Measurements from ENCODE around the gene N4BP3.

The N4BP3 gene

DNA sequence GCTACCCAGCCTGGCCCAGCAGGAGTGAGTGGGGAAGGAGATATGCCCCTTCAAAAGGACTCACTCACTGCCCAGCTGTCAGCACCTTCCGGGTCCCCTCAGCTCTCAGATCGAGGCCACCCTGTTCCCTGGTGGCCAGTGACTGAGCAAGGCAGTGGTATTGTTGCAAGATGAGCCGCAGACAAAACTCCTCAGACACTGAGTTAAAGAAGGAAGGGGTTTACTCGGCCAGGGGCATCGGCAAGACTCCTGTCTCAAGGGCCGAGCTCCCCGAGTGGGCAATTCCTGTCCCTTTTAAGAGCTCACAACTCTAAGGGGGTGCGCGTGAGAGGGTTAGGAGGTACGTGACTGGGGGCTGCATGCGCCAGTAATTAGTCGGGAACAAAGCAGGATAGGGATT, 9.7 kb upstream of the N4BP3 start:
- DNase-seq = no peak

DNA sequence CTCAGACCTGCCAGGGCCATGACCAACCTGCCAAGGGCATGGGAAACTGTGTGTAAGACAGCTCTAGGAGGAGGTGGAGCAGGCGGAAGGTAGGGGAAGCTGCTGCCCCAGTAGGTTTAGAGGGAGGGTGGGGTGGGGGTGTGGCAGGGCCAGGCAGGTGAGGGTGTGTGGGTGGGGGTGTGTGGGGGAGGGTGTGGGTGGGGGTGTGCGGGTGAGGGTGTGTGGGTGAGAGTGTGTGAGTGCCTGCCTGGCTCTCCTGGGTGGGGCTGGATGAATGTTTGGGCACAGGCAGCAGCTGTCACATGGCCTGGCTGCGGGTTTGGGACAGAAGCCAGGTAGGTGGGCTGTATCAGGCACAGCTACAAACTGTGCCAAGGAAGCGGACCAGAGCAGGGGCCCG, 8.8 kb upstream of the N4BP3 start:
- DNase-seq = no peak

DNA sequence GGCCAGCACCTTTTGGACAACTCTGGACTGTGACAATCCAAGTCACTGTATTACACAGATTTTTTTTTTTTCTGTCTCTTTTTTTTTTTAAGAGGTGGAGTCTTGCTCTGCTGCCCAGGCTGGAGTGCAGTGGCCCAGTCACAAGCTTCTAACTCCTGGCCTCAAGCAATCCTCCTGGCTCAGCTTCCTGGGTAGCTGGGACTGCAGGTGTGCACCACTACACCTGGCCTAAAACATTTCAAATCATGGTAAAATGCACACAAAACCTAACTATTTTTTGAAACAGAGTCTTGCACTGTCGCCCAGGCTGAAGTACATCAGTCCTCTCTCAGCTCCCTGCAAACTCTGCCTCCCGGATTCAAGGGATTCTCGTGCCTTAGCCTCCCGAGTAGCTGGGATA, 7.2 kb upstream of the N4BP3 start:
- DNase-seq = no peak

DNA sequence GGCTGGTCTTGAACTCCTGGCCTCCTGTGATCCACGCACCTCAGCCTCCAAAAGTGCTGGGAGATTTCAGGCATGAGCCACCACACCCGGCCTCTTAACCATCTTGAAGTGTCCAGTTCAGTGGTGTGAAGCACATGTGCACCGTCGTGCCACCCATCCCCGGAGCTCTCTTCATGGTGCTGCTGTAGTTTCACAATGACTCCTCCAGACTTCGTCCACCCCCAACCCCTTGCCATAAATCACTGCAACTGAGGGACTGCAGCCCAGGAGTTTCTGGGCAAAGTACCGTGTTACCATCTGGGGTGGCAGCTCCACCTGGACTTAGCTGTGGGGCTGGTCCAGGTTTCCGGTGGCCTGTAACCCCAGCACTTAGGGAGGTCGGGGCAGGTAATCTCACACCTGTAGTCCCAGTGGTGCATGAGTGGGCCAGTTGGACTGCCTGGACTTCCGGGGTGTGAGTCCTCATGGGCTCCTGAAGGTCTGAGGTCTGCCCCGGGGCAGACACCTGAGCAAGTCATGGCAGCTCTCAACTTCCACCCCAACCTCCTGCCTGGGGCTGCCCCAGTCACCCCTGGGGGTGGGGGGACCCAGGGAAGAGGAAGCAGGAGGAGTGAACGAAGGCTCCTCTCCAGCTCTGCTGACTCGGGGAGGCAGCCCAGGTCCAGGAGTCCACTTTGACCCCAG, 6.6 kb upstream of the N4BP3 start:
- no peak for DNase-seq

DNA sequence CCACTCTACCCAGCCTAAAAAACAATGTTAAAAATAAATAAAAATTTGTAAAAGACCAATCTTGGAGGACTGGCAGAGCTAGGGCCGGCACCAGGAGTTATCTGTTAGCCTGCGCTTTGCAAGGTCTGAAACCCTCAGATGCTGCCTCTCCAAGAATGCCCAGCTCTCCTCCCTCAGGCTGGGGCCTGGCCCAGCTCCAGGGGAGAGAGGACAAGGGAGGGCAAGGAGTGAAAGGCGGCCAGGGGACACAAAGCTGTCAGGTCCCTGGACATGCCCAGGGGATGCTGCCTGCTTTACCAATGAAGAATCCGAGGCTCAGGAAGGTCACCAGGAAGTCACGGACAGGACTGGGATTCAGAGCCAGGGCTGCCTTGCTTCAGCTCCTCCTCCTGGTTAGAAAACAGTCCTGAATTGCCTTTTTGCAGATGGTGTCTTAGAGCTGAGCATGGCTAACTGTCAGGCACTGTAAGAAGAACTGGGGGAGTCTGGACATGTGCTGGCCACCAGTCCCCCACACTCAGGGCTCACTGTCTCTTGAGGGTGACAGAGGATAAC, 5.5 kb upstream of the N4BP3 start:
- no peak for DNase-seq

DNA sequence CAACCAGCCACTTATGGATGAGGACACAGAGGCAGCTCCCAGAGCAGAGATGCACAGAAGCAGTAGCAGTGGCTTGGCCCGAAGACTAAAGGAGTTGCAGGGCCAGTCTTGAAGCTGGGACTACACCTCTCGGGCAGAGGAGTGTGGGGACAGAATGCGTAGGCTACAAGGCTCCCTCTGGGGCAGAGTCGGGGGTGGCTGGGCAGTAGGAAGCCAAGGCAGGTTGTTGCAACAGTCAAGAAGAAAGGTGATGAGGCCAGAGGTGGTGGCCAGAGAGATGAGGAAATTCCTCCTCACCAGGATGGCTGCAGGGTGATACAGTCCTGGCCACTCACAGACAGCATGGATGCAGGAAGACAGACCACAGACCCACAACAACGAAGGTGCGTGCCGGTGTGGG, 4.9 kb upstream of the N4BP3 start:
- no peak for DNase-seq

DNA sequence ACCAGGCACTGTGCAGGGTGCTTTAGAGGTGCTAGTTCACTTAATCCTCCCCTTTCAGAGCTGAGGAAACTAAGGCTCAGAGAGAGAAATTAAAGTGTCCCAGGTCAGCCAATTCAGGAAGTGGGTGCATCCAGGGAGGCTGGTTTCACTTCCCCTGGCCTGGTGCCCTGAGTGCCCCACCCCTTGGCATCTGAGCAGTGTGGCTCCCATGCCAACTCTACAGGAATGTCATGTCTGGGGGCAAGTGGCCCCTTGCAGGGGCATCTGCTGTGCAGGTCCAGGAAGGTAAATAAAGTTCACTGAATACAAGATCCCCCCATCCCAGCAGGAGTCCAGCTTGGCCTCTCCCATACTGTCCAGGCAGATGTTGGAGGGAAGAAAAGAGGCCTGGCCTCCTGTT, 4.4 kb upstream of the N4BP3 start:
- no peak for DNase-seq

DNA sequence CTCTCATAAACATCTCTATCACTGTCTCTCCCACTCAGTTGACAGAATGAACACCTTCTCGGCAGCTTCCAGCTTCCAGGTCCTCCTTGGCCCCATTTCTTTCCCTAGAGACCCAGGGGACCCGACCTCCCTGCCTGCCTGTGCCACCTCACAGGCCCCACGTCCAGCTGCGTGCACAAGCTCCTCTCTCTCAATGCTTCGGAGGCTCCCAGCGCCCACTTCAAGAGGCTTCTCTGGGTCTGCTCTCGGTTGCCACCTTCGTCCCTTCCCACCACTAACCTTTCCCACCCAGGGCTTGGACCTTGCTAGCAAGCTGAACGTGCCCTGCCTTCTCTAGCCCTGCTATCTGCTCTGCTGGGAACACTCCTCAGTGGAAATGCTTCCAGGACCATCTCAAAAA, 2.8 kb upstream of the N4BP3 start:
- DNase-seq = no peak

DNA sequence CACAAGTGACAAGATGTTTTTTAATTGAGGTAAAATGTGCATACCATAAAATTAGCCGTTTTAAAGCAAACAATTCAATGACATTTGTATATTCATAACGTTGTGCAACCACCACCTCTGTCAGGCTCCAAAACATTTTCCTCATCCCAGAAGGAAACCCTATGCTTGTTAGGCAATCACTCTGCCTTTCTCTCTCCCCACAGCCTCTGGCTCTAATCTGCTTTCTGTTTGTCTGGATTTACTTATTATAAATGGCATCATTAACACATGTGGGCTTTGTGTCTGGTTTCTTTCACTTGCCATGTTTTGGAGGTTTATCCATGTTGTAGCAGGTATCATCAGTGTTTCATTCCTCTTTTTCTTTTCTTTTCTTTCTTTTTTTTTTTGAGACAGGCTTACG, 1.4 kb upstream of the N4BP3 start:
- DNase-seq = no peak

DNA sequence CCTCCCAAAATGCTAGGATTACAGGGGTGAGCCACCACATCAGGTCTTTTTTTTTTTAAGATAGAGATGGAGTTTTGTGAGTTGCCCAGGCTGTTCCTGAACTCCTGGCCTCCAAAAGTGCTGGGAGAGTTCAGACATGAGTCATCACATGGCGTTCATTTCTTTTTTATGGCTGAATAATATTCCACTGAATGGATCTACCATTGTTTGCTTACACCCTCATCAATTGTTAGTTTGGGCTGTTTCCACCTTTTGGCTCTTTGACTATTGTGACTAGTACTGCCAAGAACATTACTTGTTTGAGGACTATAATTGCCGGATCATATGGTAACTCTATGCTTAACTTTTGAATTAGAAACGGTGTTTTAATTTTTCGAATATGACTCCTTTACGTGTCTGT, 787 bp upstream of the N4BP3 start:
- DNase-seq = no peak

DNA sequence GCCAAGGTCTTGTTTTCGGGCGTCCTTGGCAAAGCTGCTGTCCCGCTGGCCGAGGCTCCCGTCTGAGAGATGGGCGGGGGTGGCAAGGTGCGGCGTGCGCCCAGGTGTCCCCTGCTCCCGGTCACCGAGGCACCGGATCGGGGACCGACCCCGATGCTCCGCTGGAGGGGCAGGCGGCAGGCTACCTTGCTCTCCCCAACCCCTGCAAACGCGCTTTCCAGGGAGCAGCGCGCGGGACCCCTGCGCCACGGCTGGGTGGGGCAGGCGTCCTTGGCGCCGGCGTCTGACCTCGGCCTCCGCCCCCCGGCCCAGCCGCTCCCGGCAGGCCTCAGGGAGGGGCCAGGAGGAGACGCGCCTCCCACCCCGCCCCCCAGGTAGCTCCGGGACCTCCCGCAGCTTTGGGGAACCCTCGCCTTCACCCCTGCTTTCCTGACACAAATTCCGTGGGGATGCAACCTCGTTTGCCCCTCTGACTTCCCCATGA, 551 bp downstream of the N4BP3 start:
- DNase-seq = no peak

DNA sequence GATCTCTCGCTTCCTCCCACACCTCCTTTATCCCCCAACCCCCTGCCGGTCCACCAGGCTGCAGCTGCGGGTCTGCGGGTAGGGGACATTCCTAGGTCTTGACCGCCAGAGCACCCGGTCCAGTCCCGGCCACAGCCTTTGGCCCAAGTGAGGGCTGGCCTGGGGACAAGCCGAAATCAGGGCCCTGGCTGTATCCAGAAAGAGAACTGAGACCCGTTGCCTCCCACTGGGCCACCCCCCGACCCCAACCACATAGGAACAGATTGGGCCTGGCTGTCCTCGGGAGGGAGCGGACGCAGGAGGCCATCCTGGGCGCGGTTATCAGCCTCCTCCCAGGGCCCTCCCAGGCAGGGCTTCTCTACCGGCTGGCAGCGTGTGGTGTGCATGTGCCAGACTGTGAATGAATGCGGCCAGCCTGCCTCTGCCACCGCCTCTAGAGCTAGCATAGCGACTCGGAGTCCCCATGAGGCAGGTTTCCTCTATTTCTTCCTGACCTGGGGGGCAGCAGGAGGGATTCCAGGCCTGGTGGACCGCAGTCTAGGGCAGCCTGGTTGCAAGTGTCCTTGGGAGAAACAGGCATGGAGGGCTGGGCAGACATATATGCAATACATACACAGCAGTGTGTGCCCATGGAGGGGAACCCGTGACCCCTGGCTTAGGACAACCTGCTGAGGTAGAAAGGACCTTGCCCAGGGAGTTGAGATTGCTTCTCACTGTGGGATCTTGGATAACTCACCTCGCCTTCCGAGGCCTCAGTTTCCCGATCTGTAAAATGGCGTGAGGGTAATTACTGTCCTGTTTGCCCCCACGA, 1.2 kb downstream of the N4BP3 start:
- no peak for DNase-seq

DNA sequence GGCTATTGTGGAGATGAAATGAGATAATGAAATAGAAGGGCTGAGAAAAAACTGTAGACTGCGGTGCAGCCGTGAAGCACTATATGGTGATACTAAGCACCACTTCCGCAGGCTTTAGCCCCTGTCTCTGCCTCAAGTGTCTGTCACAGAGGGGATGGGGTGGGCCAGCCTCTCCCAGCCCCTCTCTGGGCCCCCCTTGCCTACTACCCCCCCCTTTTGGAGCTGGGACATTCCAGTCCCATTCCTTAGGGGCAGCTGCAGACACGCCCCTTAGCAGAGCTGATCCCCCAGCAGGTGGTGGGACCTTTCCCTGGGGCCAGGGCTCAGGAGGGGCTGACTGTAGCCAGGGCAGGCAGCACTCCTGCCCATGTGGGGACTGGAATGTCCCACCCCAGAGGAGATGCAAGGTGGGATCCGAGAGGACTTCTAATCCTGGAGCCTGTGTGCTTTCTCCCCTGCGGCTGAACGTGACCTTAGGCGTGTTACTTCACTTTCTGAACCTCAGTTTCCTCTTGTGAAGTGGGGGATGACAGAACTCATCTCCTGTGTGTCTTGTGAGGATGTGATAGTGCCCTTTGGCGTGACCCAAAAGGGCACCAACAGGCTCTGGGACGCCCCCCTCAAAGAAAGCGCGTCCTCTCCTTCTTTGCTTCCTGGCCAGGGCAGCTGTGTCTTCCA, 1.9 kb downstream of the N4BP3 start:
- DNase-seq = no peak

DNA sequence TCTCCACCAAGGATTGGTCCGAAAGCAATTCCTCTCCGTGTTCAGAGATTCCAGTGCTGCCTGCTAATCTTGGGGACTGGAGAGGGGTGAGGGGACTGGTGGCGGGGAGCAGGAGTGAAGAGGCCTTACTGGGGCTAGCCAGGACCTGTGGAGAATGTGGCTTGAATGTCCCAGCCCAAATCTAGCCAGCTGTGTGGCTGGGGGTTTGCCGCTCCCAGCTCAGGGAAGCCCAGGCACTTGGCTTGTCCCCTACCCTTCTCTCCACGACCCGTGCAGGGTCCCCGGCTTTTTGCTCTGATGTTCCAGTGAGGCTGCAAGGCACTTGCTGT, 2.4 kb downstream of the N4BP3 start:
- no peak for DNase-seq

DNA sequence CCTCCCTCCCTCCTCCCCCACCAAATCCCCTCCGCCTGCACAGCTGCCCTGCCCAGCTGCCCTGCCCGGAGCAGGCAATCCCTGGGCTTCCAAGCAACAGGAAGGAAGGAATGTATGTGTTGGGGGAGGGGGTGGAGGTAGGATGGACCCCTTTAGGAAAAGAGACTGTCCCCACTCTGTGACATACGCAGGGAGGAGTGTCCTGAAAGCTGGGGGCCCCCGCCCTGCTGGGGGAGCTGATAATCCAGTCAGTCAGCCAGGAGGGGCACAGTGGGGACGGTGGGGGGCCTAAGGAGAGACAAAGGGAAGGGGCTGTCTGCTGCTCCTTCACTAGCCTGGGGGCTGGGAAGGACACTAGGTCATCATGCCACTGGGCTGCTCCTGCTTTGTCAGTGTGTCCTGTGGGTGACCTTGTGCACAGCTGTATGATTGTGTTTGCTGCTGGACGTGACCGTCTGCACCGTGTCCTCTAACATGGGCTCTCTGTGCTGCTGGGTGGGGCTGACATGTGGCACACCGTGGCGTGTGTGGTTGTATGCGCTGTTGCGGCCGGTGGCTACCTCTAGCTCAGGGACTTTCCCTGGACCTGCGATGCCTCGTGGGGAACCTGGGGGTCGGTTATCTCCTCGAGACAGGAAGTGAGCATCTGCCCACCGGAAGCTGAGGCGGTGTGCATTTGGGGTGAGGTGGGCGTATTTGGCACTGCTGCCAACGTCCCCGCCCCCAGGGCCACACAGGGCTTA, 3.0 kb downstream of the N4BP3 start:
- DNase-seq = no peak

DNA sequence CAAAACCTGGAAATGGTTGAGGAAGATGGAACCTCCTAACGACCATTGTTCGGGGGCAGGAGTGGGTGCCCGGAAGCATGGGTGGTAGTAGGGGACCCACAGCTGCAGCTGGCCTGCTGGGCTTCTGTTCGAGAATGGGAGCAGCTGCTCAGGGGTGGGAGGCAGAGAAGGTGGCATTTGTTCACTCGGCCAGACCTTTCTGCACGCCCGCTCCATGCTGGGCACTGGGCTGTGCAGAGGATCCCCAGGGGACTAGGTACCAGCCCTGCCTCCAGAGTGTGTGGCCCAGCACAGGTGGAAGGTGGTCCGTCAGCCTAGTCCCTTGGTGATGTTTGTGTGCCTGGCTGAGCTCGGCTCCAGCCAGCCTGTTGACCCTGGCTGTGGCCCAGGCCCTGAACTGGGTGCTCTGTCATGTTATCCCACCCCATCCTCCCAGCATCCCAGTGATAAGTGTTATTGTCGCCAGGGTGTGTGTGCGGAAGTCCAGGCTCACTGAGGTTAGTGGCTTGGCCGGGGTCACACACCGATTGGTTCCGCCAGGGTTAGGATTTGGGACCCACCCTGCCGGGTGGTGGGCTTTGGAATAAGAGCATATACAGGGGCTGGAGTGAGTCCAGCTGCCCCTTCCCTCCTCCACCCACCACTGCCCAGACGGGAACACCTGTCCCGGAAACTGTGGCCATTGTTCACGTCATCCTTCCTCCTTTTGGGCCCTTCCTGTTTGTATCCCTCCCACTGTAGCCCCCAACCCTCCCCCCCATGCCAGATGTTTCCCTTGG, 4.8 kb downstream of the N4BP3 start:
- DNase-seq = no peak

DNA sequence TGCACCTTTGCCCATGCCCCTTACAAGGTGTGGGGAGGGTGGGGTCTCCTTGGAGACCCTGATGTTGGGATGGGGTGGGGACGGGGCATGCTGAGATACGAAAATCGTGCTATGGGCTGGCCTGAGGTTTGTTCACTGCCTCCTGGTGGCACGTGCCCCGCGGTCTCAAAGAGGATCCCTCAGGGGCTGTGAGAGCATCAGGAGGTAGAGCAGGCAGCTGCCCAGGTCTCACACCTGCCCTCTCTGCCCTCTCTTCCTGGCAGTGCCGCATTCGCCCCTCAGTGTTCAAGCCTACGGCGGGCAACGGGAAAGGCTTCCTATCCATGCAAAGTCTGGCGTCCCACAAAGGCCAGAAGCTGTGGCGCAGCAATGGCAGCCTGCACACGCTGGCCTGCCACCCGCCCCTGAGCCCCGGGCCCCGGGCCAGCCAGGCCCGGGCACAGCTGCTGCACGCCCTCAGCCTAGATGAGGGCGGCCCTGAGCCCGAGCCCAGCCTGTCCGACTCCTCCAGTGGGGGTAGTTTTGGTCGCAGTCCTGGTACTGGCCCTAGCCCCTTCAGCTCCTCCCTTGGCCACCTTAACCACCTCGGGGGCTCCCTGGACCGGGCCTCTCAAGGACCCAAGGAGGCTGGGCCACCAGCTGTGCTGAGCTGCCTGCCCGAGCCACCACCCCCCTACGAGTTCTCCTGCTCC, 6.7 kb downstream of the N4BP3 start:
- DNase-seq = no peak

DNA sequence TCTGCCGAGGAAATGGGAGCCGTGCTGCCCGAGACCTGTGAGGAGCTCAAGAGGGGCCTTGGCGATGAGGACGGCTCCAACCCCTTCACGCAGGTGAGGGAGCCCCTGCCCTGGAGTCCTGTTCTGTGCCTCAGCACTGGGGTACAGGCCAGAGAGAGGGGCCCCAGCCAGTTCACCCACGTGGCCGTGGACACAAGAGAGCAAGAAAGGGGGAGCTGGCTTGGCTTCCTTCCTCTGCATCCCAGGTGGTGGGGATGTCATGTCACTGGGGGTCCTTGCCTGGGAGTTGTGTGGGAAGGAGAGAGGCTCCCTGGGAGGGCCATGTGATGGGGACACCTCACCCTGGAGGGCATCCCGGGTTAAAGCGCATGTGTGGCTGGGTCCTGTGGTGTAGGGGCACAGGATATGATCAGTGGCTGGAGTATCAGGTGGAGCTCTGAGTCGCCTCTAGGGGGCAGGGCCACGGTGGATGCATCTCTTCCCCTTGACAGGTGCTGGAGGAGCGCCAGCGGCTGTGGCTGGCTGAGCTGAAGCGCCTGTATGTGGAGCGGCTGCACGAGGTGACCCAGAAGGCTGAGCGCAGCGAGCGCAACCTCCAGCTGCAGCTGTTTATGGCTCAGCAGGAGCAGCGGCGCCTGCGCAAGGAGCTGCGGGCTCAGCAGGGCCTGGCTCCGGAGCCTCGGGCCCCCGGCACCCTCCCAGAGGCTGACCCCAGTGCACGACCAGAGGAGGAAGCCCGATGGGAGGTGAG, 7.5 kb downstream of the N4BP3 start:
- DNase-seq = peak; percentile 48

DNA sequence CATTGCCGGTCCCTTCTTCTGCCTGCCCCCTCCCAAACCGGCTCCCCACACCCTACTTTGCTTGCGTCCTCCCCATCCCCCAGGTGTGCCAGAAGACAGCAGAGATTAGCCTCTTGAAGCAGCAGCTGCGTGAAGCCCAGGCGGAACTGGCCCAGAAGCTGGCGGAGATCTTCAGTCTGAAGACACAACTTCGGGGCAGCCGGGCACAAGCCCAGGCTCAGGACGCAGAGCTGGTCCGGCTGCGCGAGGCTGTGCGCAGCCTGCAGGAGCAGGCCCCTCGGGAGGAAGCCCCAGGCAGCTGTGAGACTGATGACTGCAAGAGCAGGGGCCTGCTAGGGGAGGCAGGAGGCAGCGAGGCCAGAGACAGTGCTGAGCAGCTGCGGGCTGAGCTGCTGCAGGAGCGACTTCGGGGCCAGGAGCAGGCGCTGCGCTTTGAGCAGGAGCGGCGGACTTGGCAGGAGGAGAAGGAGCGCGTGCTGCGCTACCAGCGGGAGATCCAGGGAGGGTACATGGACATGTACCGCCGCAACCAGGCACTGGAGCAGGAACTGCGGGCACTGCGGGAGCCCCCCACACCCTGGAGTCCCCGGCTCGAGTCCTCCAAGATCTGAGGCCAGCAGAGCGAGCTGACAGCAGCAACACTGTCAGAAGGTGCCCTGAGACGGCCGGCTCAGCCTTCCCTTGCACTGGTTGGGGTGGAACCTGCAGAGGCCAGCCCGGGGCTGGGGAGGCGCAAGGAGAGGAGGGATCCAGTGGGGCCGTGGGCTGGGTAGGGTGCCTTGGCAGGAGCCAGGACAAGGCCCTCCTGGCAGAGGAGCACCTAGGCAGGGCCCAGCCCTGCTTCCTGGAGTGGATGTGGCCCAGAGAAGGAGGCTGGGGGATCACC, 8.3 kb downstream of the N4BP3 start:
- DNase-seq = no peak

DNA sequence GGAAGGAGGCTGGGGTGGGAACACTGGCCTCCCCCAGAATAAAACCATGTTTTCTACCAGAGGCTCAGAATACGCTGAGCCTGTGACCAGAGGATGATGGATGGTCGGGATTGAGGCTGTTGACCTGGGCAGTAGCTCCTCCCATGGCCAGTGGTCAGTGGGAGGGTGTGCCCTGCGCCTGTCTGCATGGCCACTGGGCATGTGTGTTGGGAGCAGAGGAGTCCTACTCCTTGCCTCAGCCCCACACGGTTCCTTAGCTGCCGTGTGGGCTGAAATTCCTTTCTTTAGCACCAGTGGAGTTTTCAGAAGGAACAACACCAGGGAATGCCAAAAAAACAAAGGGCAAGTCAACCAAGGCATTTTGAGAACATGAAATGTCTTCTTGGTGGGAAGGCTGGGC, 9.0 kb downstream of the N4BP3 start:
- no peak for DNase-seq
